Measurements from ENCODE around the gene IL1RAPL2. TPM values are rescaled to one million over a fixed set of nuclear protein-coding genes. Genes with fewer than 3 reads are reported as not detected.

The IL1RAPL2 gene
- polyA plus RNA-seq, 3 donors: not detected

GRCh38 chrX:104854188-104854587, 288.2 kb downstream of the IL1RAPL2 start:
- Histone ChIP-seq H3K36me3 (replicated peaks in 1 of 2; ENCODE audit: control insufficient read depth in 1 of 2, insufficient read depth in 2 of 2, low read length in 2 of 2) (no peaks in the 10 kb centered on the region), H3K9ac (ENCODE audit: insufficient read depth, low read length, poor library complexity, severe bottlenecking) (no peak overlapping the region), H3K27me3 (ENCODE audit: control insufficient read depth in 2 of 2, insufficient read depth in 2 of 2, low read length in 2 of 2) (no peaks in the 10 kb centered on the region), H3K4me1 (ENCODE audit: control insufficient read depth in 1 of 2, insufficient read depth in 2 of 2, low read length in 2 of 2) (no peaks in the 10 kb centered on the region), H3K4me2 (replicated peaks; ENCODE audit: extremely low read depth, low read length, poor library complexity, severe bottlenecking) (no peak overlapping the region), H4K20me1 (ENCODE audit: insufficient read depth, low read length) (no peaks in the 10 kb centered on the region), H3K9me3 (replicated peaks in 1 of 2; ENCODE audit: control insufficient read depth in 1 of 2, insufficient read depth in 1 of 2, low read length in 2 of 2) (no peaks in the 10 kb centered on the region), H3K27ac (ENCODE audit: low read depth in 1 of 2, low read length in 2 of 2) (no peak overlapping the region), H2AFZ (ENCODE audit: insufficient read depth, low read depth, low read length, poor library complexity, severe bottlenecking) (no peak overlapping the region), H3K4me3 (replicated peaks in 1 of 3; ENCODE audit: low read depth in 2 of 3, low read length in 3 of 3) (no peak overlapping the region), H3K79me2 (ENCODE audit: insufficient read depth, low read length) (no peaks in the 10 kb centered on the region)
- Mint-ChIP-seq H3K27ac (no peak overlapping the region), H3K36me3 (no peaks in the 10 kb centered on the region), H3K9me3 (peaks cover 0 to 1% (median 0%) of the 10 kb centered on the region in 7 donors), H3K27me3 (ENCODE audit: low read depth in 3 of 3) (peaks cover 0 to 3% (median 2%) of the 10 kb centered on the region in 3 donors), H3K4me1 (no peaks in the 10 kb centered on the region), H3K4me3 (no peak overlapping the region)
- DNase-seq: no peak
- TF ChIP-seq CTCF (IDR thresholded peaks at IDR 0.05): no peak
- intact Hi-C loops (cut with micrococcal nuclease): no loop called here

- Histone ChIP-seq H3K4me1 (ENCODE audit: control insufficient read depth in 1 of 2, insufficient read depth in 2 of 2, low read length in 2 of 2) (no peaks in the 10 kb centered on the region), H3K27me3 (ENCODE audit: control insufficient read depth in 2 of 2, insufficient read depth in 2 of 2, low read length in 2 of 2) (no peaks in the 10 kb centered on the region), H3K9ac (ENCODE audit: insufficient read depth, low read length, poor library complexity, severe bottlenecking) (no peak overlapping the region), H3K4me2 (replicated peaks; ENCODE audit: extremely low read depth, low read length, poor library complexity, severe bottlenecking) (no peak overlapping the region), H3K4me3 (replicated peaks in 1 of 3; ENCODE audit: low read depth in 2 of 3, low read length in 3 of 3) (no peak overlapping the region), H4K20me1 (ENCODE audit: insufficient read depth, low read length) (no peaks in the 10 kb centered on the region), H3K27ac (ENCODE audit: low read depth in 1 of 2, low read length in 2 of 2) (no peak overlapping the region), H3K79me2 (ENCODE audit: insufficient read depth, low read length) (no peaks in the 10 kb centered on the region), H3K9me3 (replicated peaks in 1 of 2; ENCODE audit: control insufficient read depth in 1 of 2, insufficient read depth in 1 of 2, low read length in 2 of 2) (no peaks in the 10 kb centered on the region), H3K36me3 (replicated peaks in 1 of 2; ENCODE audit: control insufficient read depth in 1 of 2, insufficient read depth in 2 of 2, low read length in 2 of 2) (no peaks in the 10 kb centered on the region), H2AFZ (ENCODE audit: insufficient read depth, low read depth, low read length, poor library complexity, severe bottlenecking) (no peak overlapping the region)
- Mint-ChIP-seq H3K27ac (peak overlapping the region in 1 of 7 donors; percentile 3), H3K4me1 (no peaks in the 10 kb centered on the region), H3K36me3 (no peaks in the 10 kb centered on the region), H3K4me3 (no peak overlapping the region), H3K27me3 (ENCODE audit: low read depth in 3 of 3) (peaks cover 0 to 3% (median 2%) of the 10 kb centered on the region in 3 donors), H3K9me3 (peaks cover 0 to 1% (median 0%) of the 10 kb centered on the region in 7 donors)
- intact Hi-C loops (cut with micrococcal nuclease): no loop called here
- no CpG with 5 or more reads among the region's 3 CpGs for WGBS (ENCODE audit: insufficient coverage)
- TF ChIP-seq CTCF (IDR thresholded peaks at IDR 0.05): no peak
- no peak for DNase-seq
These were observed 288.9 kb downstream of the IL1RAPL2 start for GRCh38 chrX:104854790-104855340.
